A549 (cell line): Measurements from ENCODE around the gene ARX. TPM values are rescaled to one million over a fixed set of nuclear protein-coding genes. Genes with fewer than 3 reads are reported as not detected.

Experiments used
- ATAC-seq, 2 experiments: fragments of 200-7000 bp in 1 of 2; fragments of >200 bp in 1 of 2; cut with Nextera tagmentation in 1 of 2; cut with Tn5 transposase in 1 of 2; 3 replicates each; pipeline versions ENCODE4 v1.8.0 to v1.9.1; 2018 to 2020; ENCODE audit warnings: mild to moderate bottlenecking in 1 of 2, moderate library complexity in 1 of 2
- CTCF ChIA-PET: fragments of 300-600 bp; sonication (Branson Sonifier 250); formaldehyde crosslinking; extraction: SDS; loops from one replicate; lab custom pipeline; 2021; ENCODE audit warnings: antibody characterized with exemption, inconsistent platforms; lab: Yijun Ruan, JAX
- POLR2A ChIA-PET: fragments of 350-600 bp; formaldehyde crosslinking; extraction: SDS; loops from one replicate; lab custom pipeline; 2021; ENCODE audit warnings: antibody characterized with exemption, inconsistent platforms; lab: Yijun Ruan, JAX
- DNase-seq, 2 experiments: peaks; one replicate each; pipeline versions ENCODE4 v3.0.0 to v3.0.0-alpha.2; 2011 to 2016; ENCODE audit warnings: low read depth in 1 of 2, low spot score in 1 of 2
- FAIRE-seq: peaks from 2 replicates; lab custom pipeline; 2011; peaks lifted over from hg19 to GRCh38; lab: Jason Lieb, UNC
- H3K27ac ChIP-seq, 2 experiments: fragments of >200 bp; sonication (Bioruptor Twin); formaldehyde crosslinking; 3 replicates each; pipeline ENCODE4 v1.5.1; 2016 to 2017
- H3K4me1 ChIP-seq: fragments of >200 bp; sonication (Bioruptor Twin); formaldehyde crosslinking; 3 replicates; pipeline ENCODE4 v1.6.1; 2016
- H3K4me2 ChIP-seq: fragments of >200 bp; sonication (Bioruptor Twin); formaldehyde crosslinking; 3 replicates; pipeline ENCODE4 v1.6.1; 2016
- H3K4me3 ChIP-seq: fragments of >200 bp; sonication (Bioruptor Twin); formaldehyde crosslinking; 3 replicates; pipeline ENCODE4 v1.5.1; 2016
- H3K9me3 ChIP-seq: fragments of >200 bp; sonication (Bioruptor Twin); formaldehyde crosslinking; 3 replicates; pipeline ENCODE4 v1.6.1; 2016
- CHD4 ChIP-seq: fragments of 200-600 bp; sonication (generic); IDR thresholded peaks from 2 replicates; pipeline ENCODE4 v1.6.1; 2016; ENCODE audit warnings: antibody characterized with exemption, mild to moderate bottlenecking, borderline replicate concordance
- EHF ChIP-seq: fragments of 250-450 bp; sonication (Bioruptor Pico); IDR thresholded peaks from 2 replicates; pipeline ENCODE4 v1.5.0; 2020; ENCODE audit warnings: mild to moderate bottlenecking
- ESRRA ChIP-seq: fragments of 150-350 bp; IDR thresholded peaks from 2 replicates; pipeline ENCODE4 v1.6.1; 2014; ENCODE audit warnings: mild to moderate bottlenecking, low read length, borderline replicate concordance
- FOSL2 ChIP-seq, 2 experiments: fragments of 450-650 bp in 1 of 2; fragments of >200 bp in 1 of 2; sonication (Bioruptor Twin) in 1 of 2; formaldehyde crosslinking; IDR thresholded peaks; 2 replicates each; pipeline versions ENCODE4 v1.5.0 to v1.6.1; 2016 to 2020; ENCODE audit warnings: mild to moderate bottlenecking in 1 of 2, moderate library complexity in 1 of 2
- FOXS1 ChIP-seq: fragments of 250-450 bp; sonication (Bioruptor Pico); IDR thresholded peaks from 2 replicates; pipeline ENCODE4 v1.5.0; 2020; ENCODE audit warnings: mild to moderate bottlenecking, moderate library complexity
- GATA3 ChIP-seq: IDR thresholded peaks from 2 replicates; pipeline ENCODE4 v1.6.1; 2012; ENCODE audit warnings: borderline replicate concordance
- HDAC2 ChIP-seq: fragments of 200-600 bp; sonication (generic); IDR thresholded peaks from 2 replicates; pipeline ENCODE4 v1.6.1; 2016
- HEYL ChIP-seq: fragments of 250-450 bp; sonication (Bioruptor Pico); IDR thresholded peaks from 2 replicates; pipeline ENCODE4 v1.8.0; 2021; ENCODE audit warnings: mild to moderate bottlenecking, moderate library complexity
- HOXA7 ChIP-seq: fragments of 250-450 bp; sonication (Bioruptor Pico); IDR thresholded peaks from 2 replicates; pipeline ENCODE4 v1.5.0; 2020; ENCODE audit warnings: mild to moderate bottlenecking, moderate library complexity
- JUN ChIP-seq, 2 experiments: fragments of >200 bp; sonication (Bioruptor Twin); formaldehyde crosslinking; IDR thresholded peaks; 2 replicates in 1 of 2; 3 replicates in 1 of 2; pipeline ENCODE4 v1.6.1; 2016 to 2017
- KDM1A ChIP-seq: fragments of 200-600 bp; sonication (generic); IDR thresholded peaks from 2 replicates; pipeline ENCODE4 v1.6.1; 2016; ENCODE audit warnings: low read depth, mild to moderate bottlenecking
- NPAS2 ChIP-seq: fragments of 250-450 bp; sonication (Bioruptor Pico); IDR thresholded peaks from 2 replicates; pipeline ENCODE4 v1.8.0; 2022; ENCODE audit warnings: mild to moderate bottlenecking, moderate library complexity, borderline replicate concordance
- NR3C1 ChIP-seq: fragments of >200 bp; sonication (Bioruptor Twin); formaldehyde crosslinking; IDR thresholded peaks from 3 replicates; pipeline ENCODE4 v1.6.1; 2017
- RNF2 ChIP-seq: fragments of 200-600 bp; sonication (generic); IDR thresholded peaks from 2 replicates; pipeline ENCODE4 v1.6.1; 2016; ENCODE audit warnings: low read depth, mild to moderate bottlenecking, antibody characterized with exemption, moderate library complexity, borderline replicate concordance
- SMC3 ChIP-seq: fragments of >200 bp; sonication (Bioruptor Twin); formaldehyde crosslinking; IDR thresholded peaks from 3 replicates; pipeline ENCODE4 v1.6.1; 2018; ENCODE audit warnings: inconsistent platforms
- SREBF2 ChIP-seq: fragments of 450-650 bp; IDR thresholded peaks from 2 replicates; pipeline ENCODE4 v1.6.1; 2014; ENCODE audit warnings: mild to moderate bottlenecking, moderate library complexity
- TFCP2L1 ChIP-seq: fragments of 250-450 bp; sonication (Bioruptor Pico); IDR thresholded peaks from 2 replicates; pipeline ENCODE4 v1.5.0; 2021; ENCODE audit warnings: mild to moderate bottlenecking
- ZFP36 ChIP-seq: fragments of 450-650 bp; IDR thresholded peaks from 2 replicates; pipeline ENCODE4 v1.6.1; 2014; ENCODE audit warnings: borderline replicate concordance; ENCODE audit not compliant: partially characterized antibody
- WGBS: methylation state at CpG from one replicate; pipeline ENCODE4 v1.1.6; 2017; ENCODE audit errors: missing lambda C conversion rate; 5-methylcytosine and 5-hydroxymethylcytosine counted together
- polyA plus RNA-seq, 4 experiments: library from polyadenylated mRNA; depleted of rRNA in 3 of 4; stranded (reverse); fragments of >200 nt; fragmentation: RNase III in 1 of 4; extraction: RNeasy Plus Mini Kit Qiagen cat#74134 plus additional on column Dnase treatment in 1 of 4; gene quantifications; 2 replicates in 3 of 4; 3 replicates in 1 of 4; pipeline ENCODE4 v1.2.3, GENCODE V29; 2011 to 2017
- TF ChIP-seq, protein P1 (sequence below): fragments of >200 bp; sonication (Bioruptor Twin); formaldehyde crosslinking; IDR thresholded peaks from 2 replicates; pipeline ENCODE4 v1.6.1; 2016
- TF ChIP-seq, protein P2 (sequence below): fragments of >200 bp; sonication (Bioruptor Twin); formaldehyde crosslinking; IDR thresholded peaks from 3 replicates; pipeline ENCODE4 v1.5.1; 2016
- TF ChIP-seq, protein P3 (sequence below): fragments of 150-350 bp; IDR thresholded peaks from 2 replicates; pipeline ENCODE4 v1.6.1; 2014; ENCODE audit warnings: low read depth, mild to moderate bottlenecking, low read length
- TF ChIP-seq, protein P4 (sequence below): fragments of 450-650 bp; IDR thresholded peaks from 2 replicates; pipeline ENCODE4 v1.6.1; 2014; ENCODE audit warnings: antibody characterized with exemption
- TF ChIP-seq, protein P5 (sequence below): fragments of 250-450 bp; sonication (Bioruptor Pico); IDR thresholded peaks from 2 replicates; pipeline ENCODE4 v1.5.0; 2021; ENCODE audit warnings: mild to moderate bottlenecking, moderate library complexity, borderline replicate concordance
- TF ChIP-seq, protein P6 (sequence below): IDR thresholded peaks from 2 replicates; pipeline ENCODE4 v1.6.1; 2012

The ARX gene
- polyA plus RNA-seq, 2 of the 4 experiments (the other 2 are of a cell fraction), result 0.40 to 1.00 TPM

DNA sequence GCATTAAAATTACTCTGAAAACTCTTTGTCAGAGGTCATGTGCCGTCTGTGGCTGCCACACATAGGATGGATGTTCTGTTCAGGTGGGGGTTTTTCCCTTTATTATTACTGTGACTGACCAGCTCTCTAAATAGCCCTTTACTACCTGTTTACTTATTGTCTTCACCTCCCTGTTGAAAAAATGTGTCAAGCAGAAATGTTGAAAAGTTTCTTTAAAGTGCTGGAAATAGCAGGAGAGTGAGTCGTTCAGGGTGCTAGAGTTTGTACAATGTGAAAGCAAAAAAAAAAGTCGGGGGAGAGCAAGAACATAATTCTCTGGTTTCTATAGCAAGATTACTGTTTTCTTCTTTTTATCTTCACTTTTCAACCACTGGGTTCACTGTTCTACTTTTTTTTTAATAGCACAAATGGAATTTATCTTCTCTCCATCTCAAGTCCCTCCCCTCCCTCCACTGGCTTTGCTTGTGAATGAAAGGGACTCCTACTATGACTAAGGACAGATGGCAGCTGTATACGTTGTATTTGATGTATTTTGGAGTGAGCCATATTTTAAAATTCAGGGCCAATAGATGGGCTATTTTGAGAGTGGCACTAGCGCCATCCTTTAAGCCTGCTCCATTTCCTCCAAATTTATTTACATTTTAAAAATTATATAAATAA lies 33.3 kb downstream of the ARX start:
- Histone ChIP-seq H3K9me3 (no peaks in the 10 kb centered on the region), H3K4me3 (no peak overlapping the region), H3K4me2 (peak overlapping the region; percentile 50), H3K4me1 (peaks cover 36% of the 10 kb centered on the region), H3K27ac (no peak overlapping the region)
- no peak for DNase-seq
- ChIA-PET POLR2A (no interaction called here), CTCF (no interaction called here)
- peak; percentile 13 for FAIRE-seq
- WGBS, result 55% methylated on average over 5 of the region's 5 CpGs
- TF ChIP-seq HDAC2, result no peak
- TF ChIP-seq, protein P1, sequence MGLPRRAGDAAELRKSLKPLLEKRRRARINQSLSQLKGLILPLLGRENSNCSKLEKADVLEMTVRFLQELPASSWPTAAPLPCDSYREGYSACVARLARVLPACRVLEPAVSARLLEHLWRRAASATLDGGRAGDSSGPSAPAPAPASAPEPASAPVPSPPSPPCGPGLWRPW, result no peak
- TF ChIP-seq, protein P2, sequence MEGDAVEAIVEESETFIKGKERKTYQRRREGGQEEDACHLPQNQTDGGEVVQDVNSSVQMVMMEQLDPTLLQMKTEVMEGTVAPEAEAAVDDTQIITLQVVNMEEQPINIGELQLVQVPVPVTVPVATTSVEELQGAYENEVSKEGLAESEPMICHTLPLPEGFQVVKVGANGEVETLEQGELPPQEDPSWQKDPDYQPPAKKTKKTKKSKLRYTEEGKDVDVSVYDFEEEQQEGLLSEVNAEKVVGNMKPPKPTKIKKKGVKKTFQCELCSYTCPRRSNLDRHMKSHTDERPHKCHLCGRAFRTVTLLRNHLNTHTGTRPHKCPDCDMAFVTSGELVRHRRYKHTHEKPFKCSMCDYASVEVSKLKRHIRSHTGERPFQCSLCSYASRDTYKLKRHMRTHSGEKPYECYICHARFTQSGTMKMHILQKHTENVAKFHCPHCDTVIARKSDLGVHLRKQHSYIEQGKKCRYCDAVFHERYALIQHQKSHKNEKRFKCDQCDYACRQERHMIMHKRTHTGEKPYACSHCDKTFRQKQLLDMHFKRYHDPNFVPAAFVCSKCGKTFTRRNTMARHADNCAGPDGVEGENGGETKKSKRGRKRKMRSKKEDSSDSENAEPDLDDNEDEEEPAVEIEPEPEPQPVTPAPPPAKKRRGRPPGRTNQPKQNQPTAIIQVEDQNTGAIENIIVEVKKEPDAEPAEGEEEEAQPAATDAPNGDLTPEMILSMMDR, result no peak
- no peak for TF ChIP-seq JUN (IDR thresholded peaks at IDR 0.05)
- TF ChIP-seq, protein P3, sequence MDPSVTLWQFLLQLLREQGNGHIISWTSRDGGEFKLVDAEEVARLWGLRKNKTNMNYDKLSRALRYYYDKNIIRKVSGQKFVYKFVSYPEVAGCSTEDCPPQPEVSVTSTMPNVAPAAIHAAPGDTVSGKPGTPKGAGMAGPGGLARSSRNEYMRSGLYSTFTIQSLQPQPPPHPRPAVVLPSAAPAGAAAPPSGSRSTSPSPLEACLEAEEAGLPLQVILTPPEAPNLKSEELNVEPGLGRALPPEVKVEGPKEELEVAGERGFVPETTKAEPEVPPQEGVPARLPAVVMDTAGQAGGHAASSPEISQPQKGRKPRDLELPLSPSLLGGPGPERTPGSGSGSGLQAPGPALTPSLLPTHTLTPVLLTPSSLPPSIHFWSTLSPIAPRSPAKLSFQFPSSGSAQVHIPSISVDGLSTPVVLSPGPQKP, result no peak
- ATAC-seq, result no peak

DNA sequence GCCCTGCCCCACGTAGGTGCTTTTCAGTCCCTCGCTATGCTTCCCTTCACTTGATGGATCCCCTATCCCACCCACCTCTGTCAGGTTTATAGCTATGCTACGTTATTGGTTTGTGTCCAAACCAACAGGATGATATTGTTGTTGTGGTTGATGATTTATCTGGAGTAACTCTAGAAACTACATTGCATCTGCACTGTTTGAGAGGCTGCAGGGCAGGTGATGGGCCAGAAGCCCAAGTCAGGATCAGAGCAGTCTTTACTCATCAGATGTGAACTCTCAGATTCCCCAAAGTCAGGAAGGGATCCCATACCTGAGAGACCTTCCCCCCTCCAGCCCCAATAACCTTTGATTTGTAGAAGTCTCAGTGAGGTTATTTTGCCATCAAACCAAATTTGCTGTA lies 34.7 kb downstream of the ARX start:
- Histone ChIP-seq H3K4me3 (no peak overlapping the region), H3K9me3 (no peaks in the 10 kb centered on the region), H3K4me1 (peaks cover 36% of the 10 kb centered on the region), H3K4me2 (no peak overlapping the region), H3K27ac (no peak overlapping the region)
- CTCF ChIA-PET, result no interaction called here
- POLR2A ChIA-PET, result no interaction called here
- DNase-seq (no peak), FAIRE-seq (peak; percentile 82), ATAC-seq (no peak)
- WGBS, result 90% methylated on average over 3 of the region's 3 CpGs
- TF ChIP-seq, protein P4, sequence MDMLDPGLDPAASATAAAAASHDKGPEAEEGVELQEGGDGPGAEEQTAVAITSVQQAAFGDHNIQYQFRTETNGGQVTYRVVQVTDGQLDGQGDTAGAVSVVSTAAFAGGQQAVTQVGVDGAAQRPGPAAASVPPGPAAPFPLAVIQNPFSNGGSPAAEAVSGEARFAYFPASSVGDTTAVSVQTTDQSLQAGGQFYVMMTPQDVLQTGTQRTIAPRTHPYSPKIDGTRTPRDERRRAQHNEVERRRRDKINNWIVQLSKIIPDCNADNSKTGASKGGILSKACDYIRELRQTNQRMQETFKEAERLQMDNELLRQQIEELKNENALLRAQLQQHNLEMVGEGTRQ, result no peak
- no peak for TF ChIP-seq SREBF2

DNA sequence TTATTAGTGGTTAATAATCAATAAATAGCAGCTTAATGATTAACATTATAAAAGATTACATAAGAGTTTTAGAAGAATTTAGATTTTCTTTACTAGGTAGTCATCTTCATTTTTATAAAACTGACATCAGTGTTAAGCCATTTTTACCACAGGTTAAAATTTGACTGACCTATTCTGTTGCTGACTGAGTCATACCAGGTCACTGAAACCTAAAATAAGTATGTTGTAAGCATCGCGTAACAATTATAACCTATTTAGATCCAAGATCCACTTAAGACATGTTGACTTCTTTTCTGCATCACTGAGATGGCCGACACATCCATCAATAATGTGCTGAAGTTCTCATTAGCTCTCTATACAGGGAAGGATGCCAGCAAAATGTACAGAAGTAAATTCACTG lies 36.7 kb downstream of the ARX start:
- FAIRE-seq, result peak; percentile 91
- no peaks in the 10 kb centered on the region for H3K9me3 ChIP-seq
- peaks cover 36% of the 10 kb centered on the region for H3K4me1 ChIP-seq
- H3K27ac ChIP-seq, result no peak overlapping the region
- no peak for DNase-seq
- WGBS, result 81% methylated on average over 3 of the region's 3 CpGs
- POLR2A ChIA-PET, result no interaction called here
- peak overlapping the region; percentile 24; the same call in 2 of the 3 replicates for H3K4me2 ChIP-seq
- CTCF ChIA-PET, result no interaction called here
- ATAC-seq, result no peak
- no peak overlapping the region for H3K4me3 ChIP-seq
- no peak for TF ChIP-seq EHF (CRISPR knock-in tag)
- TF ChIP-seq RNF2, result no peak
- no peak for TF ChIP-seq HOXA7 (CRISPR knock-in tag)
- TF ChIP-seq FOXS1 (CRISPR knock-in tag), result no peak
- no peak for TF ChIP-seq KDM1A
- no peak for TF ChIP-seq HEYL (CRISPR knock-in tag)
- no peak for TF ChIP-seq ZFP36
- no peak for TF ChIP-seq SMC3
- TF ChIP-seq, protein P5, sequence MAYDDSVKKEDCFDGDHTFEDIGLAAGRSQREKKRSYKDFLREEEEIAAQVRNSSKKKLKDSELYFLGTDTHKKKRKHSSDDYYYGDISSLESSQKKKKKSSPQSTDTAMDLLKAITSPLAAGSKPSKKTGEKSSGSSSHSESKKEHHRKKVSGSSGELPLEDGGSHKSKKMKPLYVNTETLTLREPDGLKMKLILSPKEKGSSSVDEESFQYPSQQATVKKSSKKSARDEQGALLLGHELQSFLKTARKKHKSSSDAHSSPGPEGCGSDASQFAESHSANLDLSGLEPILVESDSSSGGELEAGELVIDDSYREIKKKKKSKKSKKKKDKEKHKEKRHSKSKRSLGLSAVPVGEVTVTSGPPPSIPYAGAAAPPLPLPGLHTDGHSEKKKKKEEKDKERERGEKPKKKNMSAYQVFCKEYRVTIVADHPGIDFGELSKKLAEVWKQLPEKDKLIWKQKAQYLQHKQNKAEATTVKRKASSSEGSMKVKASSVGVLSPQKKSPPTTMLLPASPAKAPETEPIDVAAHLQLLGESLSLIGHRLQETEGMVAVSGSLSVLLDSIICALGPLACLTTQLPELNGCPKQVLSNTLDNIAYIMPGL (CRISPR knock-in tag), result no peak
- no peak for TF ChIP-seq NR3C1
- no peak for TF ChIP-seq GATA3
- TF ChIP-seq CHD4, result no peak
- TF ChIP-seq, protein P6, sequence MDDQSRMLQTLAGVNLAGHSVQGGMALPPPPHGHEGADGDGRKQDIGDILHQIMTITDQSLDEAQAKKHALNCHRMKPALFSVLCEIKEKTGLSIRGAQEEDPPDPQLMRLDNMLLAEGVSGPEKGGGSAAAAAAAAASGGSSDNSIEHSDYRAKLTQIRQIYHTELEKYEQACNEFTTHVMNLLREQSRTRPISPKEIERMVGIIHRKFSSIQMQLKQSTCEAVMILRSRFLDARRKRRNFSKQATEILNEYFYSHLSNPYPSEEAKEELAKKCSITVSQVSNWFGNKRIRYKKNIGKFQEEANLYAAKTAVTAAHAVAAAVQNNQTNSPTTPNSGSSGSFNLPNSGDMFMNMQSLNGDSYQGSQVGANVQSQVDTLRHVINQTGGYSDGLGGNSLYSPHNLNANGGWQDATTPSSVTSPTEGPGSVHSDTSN, result no peak
- no peak for TF ChIP-seq FOSL2 (IDR thresholded peaks at IDR 0.05)
- no peak for TF ChIP-seq FOSL2 (CRISPR knock-in tag; IDR thresholded peaks at IDR 0.05)
- TF ChIP-seq NPAS2 (CRISPR knock-in tag), result no peak
- TF ChIP-seq, protein P3, result no peak
- TF ChIP-seq, protein P1, result no peak
- TF ChIP-seq TFCP2L1 (CRISPR knock-in tag), result no peak
- TF ChIP-seq ESRRA, result no peak
